K562 (cell line): ENCODE measurements around the gene SLC34A3. TPM values are rescaled to one million over a fixed set of nuclear protein-coding genes. Genes with fewer than 3 reads are reported as not detected.

ENCODE experiments used
- ATAC-seq: fragments of 200-7000 bp; cut with Tn5 transposase; 3 replicates; pipeline ENCODE4 v1.9.1; 2020; ENCODE audit warnings: moderate library complexity
- BruUV-seq: library from RNA; stranded (reverse); fragments of 400-500 nt; replicated peaks from 2 replicates; lab custom pipeline; 2021; lab: Mats Ljungman, UMichigan
- CTCF ChIA-PET: fragments of 300-600 bp; formaldehyde crosslinking; extraction: SDS; loops from one replicate; lab custom pipeline; 2021; ENCODE audit warnings: low intra/inter-chr PET ratio; lab: Yijun Ruan, JAX
- POLR2A ChIA-PET: fragments of 300-600, 350-650 bp; sonication (Branson Sonifier 250); formaldehyde crosslinking; extraction: SDS; loops from one replicate; lab custom pipeline; 2021; ENCODE audit warnings: antibody characterized with exemption, inconsistent platforms; lab: Yijun Ruan, JAX
- DNase-seq, 4 experiments: peaks; one replicate each; pipeline versions ENCODE4 v3.0.0 to v3.0.0-alpha.2; 2011 to 2018; ENCODE audit warnings: low spot score in 3 of 4, mixed read lengths in 3 of 4; ENCODE audit errors: extremely low read depth in 1 of 4
- FAIRE-seq: peaks from 2 replicates; lab custom pipeline; 2011; peaks lifted over from hg19 to GRCh38; lab: Jason Lieb, UNC
- H2AFZ ChIP-seq: 2 replicates; pipeline ENCODE4 v1.6.0; 2011; ENCODE audit warnings: low read depth, low read length, control low read depth, inconsistent platforms
- H3K27ac ChIP-seq: fragments of 200-600 bp; 3 replicates; pipeline ENCODE4 v1.8.0; 2011; ENCODE audit warnings: low read depth, mild to moderate bottlenecking, control low read depth, inconsistent platforms, low read length, moderate library complexity, mixed read lengths; ENCODE audit errors: extremely low read depth
- H3K27me3 ChIP-seq, 2 experiments: fragments of 300-600 bp in 1 of 2; 2 replicates in 1 of 2; 3 replicates in 1 of 2; pipeline versions ENCODE4 v1.6.0 to v1.8.0; 2011; ENCODE audit warnings: inconsistent platforms in 2 of 2, low read length in 2 of 2, mild to moderate bottlenecking in 1 of 2, mixed read lengths in 1 of 2, moderate library complexity in 1 of 2; ENCODE audit not compliant: control insufficient read depth in 2 of 2, insufficient read depth in 2 of 2
- H3K36me3 ChIP-seq: fragments of 300-600 bp; 3 replicates; pipeline ENCODE4 v1.8.0; 2011; ENCODE audit warnings: mild to moderate bottlenecking, low read length, inconsistent platforms; ENCODE audit not compliant: control insufficient read depth, insufficient read depth
- H3K4me1 ChIP-seq, 2 experiments: fragments of 200-600 bp in 1 of 2; replicated peaks in 1 of 2; 2 replicates in 1 of 2; 3 replicates in 1 of 2; pipeline versions ENCODE4 v1.5.1 to v1.8.0; 2011; ENCODE audit warnings: inconsistent platforms in 2 of 2, low read length in 2 of 2, mild to moderate bottlenecking in 1 of 2, mixed read lengths in 1 of 2, moderate library complexity in 1 of 2; ENCODE audit not compliant: control insufficient read depth in 2 of 2, insufficient read depth in 2 of 2
- H3K4me2 ChIP-seq: 2 replicates; pipeline ENCODE4 v1.6.1; 2011; ENCODE audit warnings: low read length, control low read depth, inconsistent platforms, mixed read lengths; ENCODE audit not compliant: insufficient read depth
- H3K4me3 ChIP-seq: fragments of 200-600 bp; sonication (generic), shearing (Covaris generic); 2 replicates; pipeline ENCODE4 v1.5.1; 2016; ENCODE audit warnings: control low read depth, inconsistent platforms
- H3K79me2 ChIP-seq: fragments of 200-600 bp; 3 replicates; pipeline ENCODE4 v1.8.0; 2011; ENCODE audit warnings: low read length, inconsistent platforms; ENCODE audit not compliant: control insufficient read depth, insufficient read depth
- H3K9ac ChIP-seq, 2 experiments: 2 replicates each; pipeline versions ENCODE4 v1.6.0 to v1.6.1; 2011; ENCODE audit warnings: low read depth in 2 of 2, low read length in 2 of 2, control low read depth in 1 of 2, inconsistent platforms in 1 of 2, mild to moderate bottlenecking in 1 of 2, mixed read lengths in 1 of 2; ENCODE audit not compliant: insufficient read depth in 1 of 2
- H3K9me1 ChIP-seq: one replicate; pipeline ENCODE4 v1.6.0; 2011; ENCODE audit warnings: inconsistent platforms, mild to moderate bottlenecking, low read length, moderate library complexity; ENCODE audit not compliant: control insufficient read depth, insufficient read depth
- H3K9me3 ChIP-seq: replicated peaks from 2 replicates; pipeline ENCODE4 v1.5.1; 2011; ENCODE audit warnings: low read depth, low read length, inconsistent platforms; ENCODE audit not compliant: control insufficient read depth, insufficient read depth
- H4K20me1 ChIP-seq: replicated peaks from 2 replicates; pipeline ENCODE4 v1.6.1; 2011; ENCODE audit warnings: low read length, inconsistent platforms, mixed read lengths; ENCODE audit not compliant: control insufficient read depth, insufficient read depth
- ATF7 ChIP-seq: fragments of 450-650 bp; IDR thresholded peaks from 2 replicates; pipeline ENCODE4 v1.7.1; 2014; ENCODE audit warnings: mild to moderate bottlenecking, moderate library complexity
- C11orf30 ChIP-seq: fragments of 450-650 bp; IDR thresholded peaks from 2 replicates; pipeline ENCODE4 v1.6.1; 2016; ENCODE audit warnings: low read depth, mild to moderate bottlenecking
- CHD2 ChIP-seq: IDR thresholded peaks from 2 replicates; pipeline ENCODE4 v1.6.1; 2011; ENCODE audit warnings: low read depth, low read length
- DIDO1 ChIP-seq: fragments of 450-650 bp; IDR thresholded peaks from 2 replicates; pipeline ENCODE4 v1.6.1; 2016; ENCODE audit warnings: low read depth, missing biosample characterization, missing genetic modification characterization
- ETV6 ChIP-seq, 3 experiments: fragments of 150-350 bp in 1 of 3; sonication (generic) in 1 of 3; formaldehyde crosslinking in 1 of 3; IDR thresholded peaks; 2 replicates each; pipeline versions ENCODE4 v1.6.1 to v1.8.0; 2014 to 2022; ENCODE audit warnings: borderline replicate concordance in 2 of 3, low read depth in 2 of 3, antibody characterized with exemption in 1 of 3, low read length in 1 of 3, mild to moderate bottlenecking in 1 of 3, missing genetic modification reagents in 1 of 3
- FOXJ3 ChIP-seq: sonication (generic); formaldehyde crosslinking; IDR thresholded peaks from 2 replicates; pipeline ENCODE4 v1.4.0; 2020; ENCODE audit warnings: mild to moderate bottlenecking, missing genetic modification reagents
- L3MBTL2 ChIP-seq: fragments of 450-650 bp; IDR thresholded peaks from 2 replicates; pipeline ENCODE4 v1.6.1; 2016; ENCODE audit warnings: mild to moderate bottlenecking, moderate library complexity
- NRF1 ChIP-seq, 2 experiments: fragments of 450-650 bp; IDR thresholded peaks in 1 of 2; conservative IDR thresholded peaks in 1 of 2; 2 replicates each; pipeline ENCODE4 v1.6.1; 2014; ENCODE audit warnings: mild to moderate bottlenecking in 2 of 2
- PHB ChIP-seq: fragments of 250-450 bp; sonication (Bioruptor Pico); IDR thresholded peaks from 2 replicates; pipeline ENCODE4 v1.5.0; 2021
- PHF20 ChIP-seq: fragments of 450-650 bp; IDR thresholded peaks from 2 replicates; pipeline ENCODE4 v1.6.1; 2018; ENCODE audit not compliant: partially characterized antibody
- WGBS: fragments of 100-300 bp; shearing (Covaris generic); methylation state at CpG from one replicate; pipeline ENCODE4 v1.1.6; 2016; ENCODE audit warnings: low coverage, mixed read lengths; ENCODE audit not compliant: insufficient coverage; ENCODE audit errors: missing lambda C conversion rate; 5-methylcytosine and 5-hydroxymethylcytosine counted together
- in situ Hi-C: fragments of 300-500 bp; cut with MboI; formaldehyde crosslinking; loops from 4 replicates; pipeline ENCODE4 v1.15.0; 2018; ENCODE audit warnings: inconsistent platforms, mixed read lengths
- intact Hi-C: fragments of 100-400 bp; cut with micrococcal nuclease; formaldehyde crosslinking; loops from 2 replicates; pipeline ENCODE4 v1.14.2; 2022
- polyA plus RNA-seq, 8 experiments: library from polyadenylated mRNA; depleted of rRNA in 4 of 8; stranded (reverse) in 5 of 8; unstranded in 3 of 8; fragments of >200 nt; fragmentation: Nextera tagmentation in 2 of 8; fragmentation: Illumina TruSeq in 1 of 8; extraction: Ambion mirVana in 2 of 8; extraction: Trizol in 1 of 8; gene quantifications; 2 replicates each; pipeline versions ENCODE4 v1.2.1 to v1.2.3, GENCODE V29; 2011 to 2014; ENCODE audit warnings: inconsistent platforms in 1 of 8, missing spikeins in 1 of 8
- total RNA-seq, 7 experiments: library from RNA; depleted of rRNA in 6 of 7; stranded (reverse); fragments of >200 nt in 6 of 7; fragmentation: Illumina TruSeq in 2 of 7; extraction: Trizol in 2 of 7; gene quantifications; 2 replicates each; pipeline versions ENCODE4 v1.2.1 to v1.2.3, GENCODE V29; 2011 to 2021; ENCODE audit warnings: low replicate concordance in 1 of 7
- TF ChIP-seq, protein P1 (sequence below), 2 experiments: fragments of 450-650 bp in 1 of 2; sonication (generic) in 1 of 2; formaldehyde crosslinking in 1 of 2; IDR thresholded peaks; 2 replicates each; pipeline versions ENCODE4 v1.7.1 to v1.9.0; 2016 to 2022; ENCODE audit warnings: inconsistent platforms in 1 of 2, mild to moderate bottlenecking in 1 of 2, missing genetic modification reagents in 1 of 2

The SLC34A3 gene
- total and polyA plus RNA-seq, 9 of the 15 experiments (the other 6 are each of a cell fraction or from before 2014, with no cell fraction given), result not detected

DNA sequence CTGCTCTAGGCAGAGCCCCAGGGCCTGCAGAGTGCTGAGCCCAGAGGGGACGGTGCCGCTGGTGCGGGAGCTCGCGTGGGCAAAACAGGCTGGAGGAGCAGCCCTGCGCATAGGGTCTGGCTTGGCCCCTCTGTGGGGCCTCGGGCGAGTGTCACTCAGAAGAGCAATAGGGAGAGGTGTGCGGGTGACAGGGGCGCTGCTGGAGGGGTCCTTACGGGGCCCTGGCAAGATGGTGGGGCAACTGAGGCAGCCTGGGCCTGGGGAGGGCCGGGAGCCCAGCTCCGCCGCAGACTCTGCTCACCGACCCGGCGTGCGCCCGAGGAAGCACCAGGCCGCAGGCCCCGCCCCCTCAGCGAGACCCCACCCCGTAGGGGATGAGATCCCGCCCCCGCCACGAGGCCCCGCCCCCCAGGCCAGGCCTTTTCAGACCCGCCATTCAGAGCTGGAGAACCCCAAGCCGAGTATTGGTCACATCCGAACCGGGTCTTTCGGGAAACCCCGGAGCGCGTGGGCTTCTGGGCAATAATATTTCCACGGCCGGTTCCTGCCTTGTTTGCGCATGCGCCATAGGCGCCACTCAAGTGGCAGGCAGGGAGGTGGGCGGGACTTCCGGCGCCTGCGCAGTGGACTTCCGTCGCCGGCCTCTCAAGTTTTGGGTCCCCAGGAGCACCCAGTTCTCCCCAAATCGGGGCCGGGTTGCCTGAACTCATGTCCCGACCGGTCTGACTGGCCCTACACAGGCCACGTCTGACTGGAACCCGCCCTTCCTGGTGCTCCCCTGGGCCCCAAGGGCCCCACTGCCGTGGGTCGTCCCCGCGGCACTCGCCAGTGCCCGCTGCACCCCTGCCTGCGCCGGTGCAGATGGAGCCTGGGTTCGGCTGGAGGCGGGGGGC is 7.4 kb upstream of the SLC34A3 start:
- peaks cover 7% of the 10 kb centered on the region; the same call in 2 of the 3 replicates for H3K79me2 ChIP-seq
- H3K36me3 ChIP-seq, result peaks cover 7% of the 10 kb centered on the region; the same call in 1 of the 3 replicates
- H3K27ac ChIP-seq, result peak overlapping the region; percentile 83
- ATAC-seq, result peak; percentile 84
- in situ Hi-C loops, result no loop called here
- 3% methylated on average over 37 of the region's 63 CpGs for WGBS
- peak overlapping the region; percentile 89 for H2AFZ ChIP-seq
- POLR2A ChIA-PET, result interaction anchor here (0.6 to 2.1 kb wide), 12 partner anchors 13 to 177 kb away, joined by 3 to 12 read pairs (median 4); partner anchors contain the start of genes SAPCD2, TPRN and TUBB4B
- H3K9me1 ChIP-seq, result no peaks in the 10 kb centered on the region
- DNase-seq, result peak; percentile 94 to 99 (median 96)
- peak overlapping the region; percentile 85 to 97 for H3K9ac ChIP-seq
- H3K9me3 ChIP-seq, result no peaks in the 10 kb centered on the region
- H3K4me1 ChIP-seq, result peaks cover 28 to 95% of the 10 kb centered on the region in 2 experiments
- CTCF ChIA-PET, result interaction anchor here (0.6 to 1.0 kb wide), 2 partner anchors 169 to 436 kb away, joined by 4 read pairs; no protein-coding TSS in a partner anchor
- no peaks in the 10 kb centered on the region for H3K27me3 ChIP-seq
- peak overlapping the region; percentile 85 for H3K4me3 ChIP-seq
- H3K4me2 ChIP-seq, result peak overlapping the region; percentile 92
- H4K20me1 ChIP-seq, result no peaks in the 10 kb centered on the region
- no TSS peak for BruUV-seq
- intact Hi-C loops, result no loop called here
- FAIRE-seq, result peak; percentile 99
- TF ChIP-seq PHF20 (peak; percentile 78), L3MBTL2 (peak; percentile 20; the same call in 1 of the 2 replicates), CHD2 (no peak), FOXJ3 (CRISPR knock-in tag) (no peak), C11orf30 (peak; percentile 89), DIDO1 (tag) (peak; percentile 15; the same call in 1 of the 2 replicates), ATF7 (peak; percentile 56; the same call in 1 of the 2 replicates), NRF1 (conservative IDR thresholded peaks at IDR 0.05 in 1 of 2, IDR thresholded peaks at IDR 0.05 in 1 of 2) (peak; percentile 97), ETV6 (IDR thresholded peaks at IDR 0.05; ENCODE audit: borderline replicate concordance in 1 of 2, low read depth in 2 of 2, low read length in 1 of 2) (peak in 1 of 2 experiments; percentile 17; a peak in 1 of 4 replicates), ETV6 (CRISPR knock-in tag; IDR thresholded peaks at IDR 0.05; ENCODE audit: borderline replicate concordance) (no peak), PHB (CRISPR knock-in tag) (0 out of 2 replicates have a peak, but pooled peaks have one; percentile 22)
- TF ChIP-seq, protein P1, sequence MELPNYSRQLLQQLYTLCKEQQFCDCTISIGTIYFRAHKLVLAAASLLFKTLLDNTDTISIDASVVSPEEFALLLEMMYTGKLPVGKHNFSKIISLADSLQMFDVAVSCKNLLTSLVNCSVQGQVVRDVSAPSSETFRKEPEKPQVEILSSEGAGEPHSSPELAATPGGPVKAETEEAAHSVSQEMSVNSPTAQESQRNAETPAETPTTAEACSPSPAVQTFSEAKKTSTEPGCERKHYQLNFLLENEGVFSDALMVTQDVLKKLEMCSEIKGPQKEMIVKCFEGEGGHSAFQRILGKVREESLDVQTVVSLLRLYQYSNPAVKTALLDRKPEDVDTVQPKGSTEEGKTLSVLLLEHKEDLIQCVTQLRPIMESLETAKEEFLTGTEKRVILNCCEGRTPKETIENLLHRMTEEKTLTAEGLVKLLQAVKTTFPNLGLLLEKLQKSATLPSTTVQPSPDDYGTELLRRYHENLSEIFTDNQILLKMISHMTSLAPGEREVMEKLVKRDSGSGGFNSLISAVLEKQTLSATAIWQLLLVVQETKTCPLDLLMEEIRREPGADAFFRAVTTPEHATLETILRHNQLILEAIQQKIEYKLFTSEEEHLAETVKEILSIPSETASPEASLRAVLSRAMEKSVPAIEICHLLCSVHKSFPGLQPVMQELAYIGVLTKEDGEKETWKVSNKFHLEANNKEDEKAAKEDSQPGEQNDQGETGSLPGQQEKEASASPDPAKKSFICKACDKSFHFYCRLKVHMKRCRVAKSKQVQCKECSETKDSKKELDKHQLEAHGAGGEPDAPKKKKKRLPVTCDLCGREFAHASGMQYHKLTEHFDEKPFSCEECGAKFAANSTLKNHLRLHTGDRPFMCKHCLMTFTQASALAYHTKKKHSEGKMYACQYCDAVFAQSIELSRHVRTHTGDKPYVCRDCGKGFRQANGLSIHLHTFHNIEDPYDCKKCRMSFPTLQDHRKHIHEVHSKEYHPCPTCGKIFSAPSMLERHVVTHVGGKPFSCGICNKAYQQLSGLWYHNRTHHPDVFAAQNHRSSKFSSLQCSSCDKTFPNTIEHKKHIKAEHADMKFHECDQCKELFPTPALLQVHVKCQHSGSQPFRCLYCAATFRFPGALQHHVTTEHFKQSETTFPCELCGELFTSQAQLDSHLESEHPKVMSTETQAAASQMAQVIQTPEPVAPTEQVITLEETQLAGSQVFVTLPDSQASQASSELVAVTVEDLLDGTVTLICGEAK (IDR thresholded peaks at IDR 0.05), result peak; percentile 96
- TF ChIP-seq, protein P1 (CRISPR knock-in tag; IDR thresholded peaks at IDR 0.05), result no peak
